K562 (cell line): Measurements from ENCODE around the gene PDE2A. TPM values are rescaled to one million over a fixed set of nuclear protein-coding genes. Genes with fewer than 3 reads are reported as not detected.

Source experiments
- ATF1 ChIP-seq, 2 experiments: fragments of 450-650 bp in 1 of 2; IDR thresholded peaks; 2 replicates each; pipeline ENCODE4 v1.6.1; 2016; ENCODE audit warnings: missing compliant biosample characterization in 1 of 2, missing genetic modification characterization in 1 of 2
- BHLHE40 ChIP-seq: IDR thresholded peaks from 2 replicates; pipeline ENCODE4 v1.6.1; 2011; ENCODE audit warnings: low read length, improper control_type of control experiment
- CBFA2T3 ChIP-seq: fragments of 450-650 bp; IDR thresholded peaks from 2 replicates; pipeline ENCODE4 v1.6.1; 2017
- CEBPZ ChIP-seq: fragments of 150-350 bp; IDR thresholded peaks from 2 replicates; pipeline ENCODE4 v1.6.1; 2014; ENCODE audit warnings: low read depth, mild to moderate bottlenecking, low read length, borderline replicate concordance
- CTBP1 ChIP-seq: fragments of 450-650 bp; IDR thresholded peaks from 2 replicates; pipeline ENCODE4 v1.6.1; 2016; ENCODE audit warnings: borderline replicate concordance
- E2F6 ChIP-seq, 2 experiments: IDR thresholded peaks; 2 replicates each; pipeline ENCODE4 v1.6.1; 2011; ENCODE audit warnings: borderline replicate concordance in 1 of 2, control low read depth in 1 of 2, low read depth in 1 of 2, low read length in 1 of 2, mild to moderate bottlenecking in 1 of 2, mixed read lengths in 1 of 2, moderate library complexity in 1 of 2; ENCODE audit not compliant: insufficient read depth in 1 of 2, insufficient read length in 1 of 2, poor library complexity in 1 of 2, severe bottlenecking in 1 of 2; ENCODE audit errors: extremely low read depth in 1 of 2
- EGR1 ChIP-seq: fragments of 450-650 bp; conservative IDR thresholded peaks from 2 replicates; pipeline ENCODE4 v1.6.1; 2017; ENCODE audit warnings: mild to moderate bottlenecking
- EHMT2 ChIP-seq: fragments of 450-650 bp; IDR thresholded peaks from 2 replicates; pipeline ENCODE4 v1.6.1; 2018; ENCODE audit warnings: antibody characterized with exemption
- L3MBTL2 ChIP-seq: fragments of 450-650 bp; IDR thresholded peaks from 2 replicates; pipeline ENCODE4 v1.6.1; 2016; ENCODE audit warnings: mild to moderate bottlenecking, moderate library complexity
- MEF2A ChIP-seq: IDR thresholded peaks from 2 replicates; pipeline ENCODE4 v1.6.1; 2011; ENCODE audit warnings: low read depth, mild to moderate bottlenecking, low read length, moderate library complexity; ENCODE audit not compliant: control insufficient read depth
- NRF1 ChIP-seq, 2 experiments: fragments of 450-650 bp; IDR thresholded peaks in 1 of 2; conservative IDR thresholded peaks in 1 of 2; 2 replicates each; pipeline ENCODE4 v1.6.1; 2014; ENCODE audit warnings: mild to moderate bottlenecking in 2 of 2
- RCOR1 ChIP-seq, 2 experiments: IDR thresholded peaks; 2 replicates each; pipeline ENCODE4 v1.6.1; 2012; ENCODE audit warnings: low read depth in 2 of 2, low read length in 2 of 2, borderline replicate concordance in 1 of 2, improper control_type of control experiment in 1 of 2
- SPI1 ChIP-seq: IDR thresholded peaks from 2 replicates; pipeline ENCODE4 v1.6.1; 2011; ENCODE audit warnings: low read depth, low read length, control low read depth, borderline replicate concordance
- VEZF1 ChIP-seq: fragments of 200-800 bp; sonication (Bioruptor generic); IDR thresholded peaks from 2 replicates; pipeline ENCODE4 v1.6.1; 2017; ENCODE audit warnings: missing genetic modification characterization, missing compliant biosample characterization
- ZNF263 ChIP-seq: sonication (generic); formaldehyde crosslinking; IDR thresholded peaks from 2 replicates; pipeline ENCODE4 v1.8.0; 2022; ENCODE audit warnings: mild to moderate bottlenecking, missing genetic modification reagents, borderline replicate concordance
- polyA plus RNA-seq, 8 experiments: library from polyadenylated mRNA; depleted of rRNA in 4 of 8; stranded (reverse) in 5 of 8; unstranded in 3 of 8; fragments of >200 nt; fragmentation: Nextera tagmentation in 2 of 8; fragmentation: Illumina TruSeq in 1 of 8; extraction: Ambion mirVana in 2 of 8; extraction: Trizol in 1 of 8; gene quantifications; 2 replicates each; pipeline versions ENCODE4 v1.2.1 to v1.2.3, GENCODE V29; 2011 to 2014; ENCODE audit warnings: inconsistent platforms in 1 of 8, missing spikeins in 1 of 8
- total RNA-seq, 7 experiments: library from RNA; depleted of rRNA in 6 of 7; stranded (reverse); fragments of >200 nt in 6 of 7; fragmentation: Illumina TruSeq in 2 of 7; extraction: Trizol in 2 of 7; gene quantifications; 2 replicates each; pipeline versions ENCODE4 v1.2.1 to v1.2.3, GENCODE V29; 2011 to 2021; ENCODE audit warnings: low replicate concordance in 1 of 7

The PDE2A gene
- total and polyA plus RNA-seq, 9 of the 15 experiments (the other 6 are each of a cell fraction or from before 2014, with no cell fraction given) = 0.07 to 15.2 (median 1.6) TPM; not detected in 1

DNA sequence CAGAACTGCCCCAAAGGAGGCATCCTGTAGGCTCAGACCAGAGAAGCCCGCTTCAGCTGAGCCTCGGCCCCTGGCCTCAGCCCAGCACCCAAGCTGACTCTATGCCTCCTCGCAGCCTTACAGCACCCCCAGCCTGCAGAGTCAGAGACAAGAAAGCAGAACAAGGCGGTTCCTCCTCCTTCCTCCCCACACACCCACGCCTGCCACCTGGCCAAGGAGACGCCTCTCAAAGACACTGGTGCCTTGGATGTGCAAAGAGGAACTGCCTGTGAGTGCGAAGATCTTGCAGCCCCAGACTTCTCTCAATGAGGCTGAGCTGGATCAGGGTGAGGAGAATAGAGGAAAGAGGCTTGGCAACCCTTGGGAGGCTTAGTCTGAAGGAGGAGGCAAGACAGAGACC lies 60.2 kb downstream of the PDE2A start (continued):
- TF ChIP-seq VEZF1 (peak; percentile 49; the same call in 1 of the 2 replicates), CBFA2T3 (peak; percentile 32), EHMT2 (0 out of 2 replicates have a peak, but pooled peaks have one; percentile 28), SPI1 (peak; percentile 95), CEBPZ (no peak), BHLHE40 (0 out of 2 replicates have a peak, but pooled peaks have one; percentile 22), E2F6 (IDR thresholded peaks at IDR 0.05; ENCODE audit: borderline replicate concordance in 1 of 2, extremely low read depth in 1 of 2, insufficient read depth in 1 of 2, insufficient read length in 1 of 2, low read depth in 1 of 2, low read length in 1 of 2, poor library complexity in 1 of 2, severe bottlenecking in 1 of 2) (peak in 1 of 2 experiments; percentile 39), NRF1 (conservative IDR thresholded peaks at IDR 0.05 in 1 of 2, IDR thresholded peaks at IDR 0.05 in 1 of 2) (no peak; a peak in 1 of 4 replicates), RCOR1 (IDR thresholded peaks at IDR 0.05; ENCODE audit: borderline replicate concordance in 1 of 2, low read depth in 2 of 2, low read length in 2 of 2) (peak in 1 of 2 experiments; percentile 22; a peak in 1 of 4 replicates), ZNF263 (CRISPR knock-in tag) (peak; percentile 79; the same call in 1 of the 2 replicates), MEF2A (no peak), CTBP1 (peak; percentile 88), ATF1 (CRISPR knock-in tag; IDR thresholded peaks at IDR 0.05) (no peak), ATF1 (tag; IDR thresholded peaks at IDR 0.05) (no peak), L3MBTL2 (peak; percentile 53), EGR1 (peak; percentile 87)
